Stimulated activated CD8-positive, alpha-beta memory T cell treated with anti-CD3 and anti-CD28 coated beads, Interleukin-7, amount 100 ng/mL, for 4 hours (primary cell): ENCODE data around the gene DQX1.

ENCODE experiments used
- DNase-seq, 2 donors: peaks; one replicate each; pipeline ENCODE4 v3.0.0-alpha.2; 2020; ENCODE audit warnings: low read depth in 2 of 2

DQX1 gene

DNA sequence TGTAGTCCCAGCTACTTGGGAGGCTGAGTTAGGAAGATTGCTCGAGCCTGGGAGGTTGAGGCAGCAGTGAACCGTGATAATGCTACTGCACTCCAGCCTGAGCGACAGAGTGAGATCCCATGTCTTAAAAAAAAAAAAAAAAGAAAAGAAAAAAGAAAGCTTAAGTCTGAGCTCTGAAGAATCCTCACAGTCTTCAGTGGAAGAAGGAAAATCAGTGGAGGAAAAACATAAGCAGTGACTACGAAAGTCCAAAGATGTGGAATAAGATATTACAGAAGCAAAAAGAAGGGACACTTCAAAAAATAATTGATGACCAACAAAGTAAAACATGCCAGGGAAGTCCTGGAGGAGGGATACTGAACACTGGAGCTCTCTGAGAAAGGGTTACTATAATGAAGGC, 15.8 kb downstream of the DQX1 start:
- DNase-seq, result no peak

DNA sequence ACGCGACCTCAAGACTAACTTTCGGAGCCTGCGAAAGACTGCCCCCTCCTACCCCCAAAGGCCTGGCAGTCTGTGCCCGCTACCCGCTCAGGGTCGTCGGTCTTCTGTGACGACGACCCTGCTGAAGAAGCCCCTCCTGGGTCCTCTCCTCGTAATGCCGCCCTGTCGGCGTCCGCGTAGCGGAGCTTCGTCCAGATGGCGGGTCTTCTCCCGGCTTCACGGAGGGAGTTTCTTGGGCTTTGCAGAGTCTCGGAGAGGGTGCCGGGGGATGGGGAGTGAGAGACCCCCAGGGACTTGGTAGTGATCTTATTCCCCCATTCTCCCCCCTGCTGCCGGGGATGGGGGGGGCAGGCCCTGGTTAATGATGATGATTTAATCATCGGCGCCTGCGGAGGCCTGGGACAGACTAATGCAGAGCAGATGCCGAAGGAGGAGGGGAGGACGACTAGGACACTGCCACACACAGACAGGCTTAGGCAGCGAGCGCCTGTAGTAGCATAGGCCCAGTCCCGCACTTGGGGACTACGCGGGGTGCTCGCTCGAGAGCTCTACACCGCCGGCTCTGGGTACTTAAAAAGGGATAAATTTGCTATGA, 18.0 kb downstream of the DQX1 start:
- no peak for DNase-seq

DNA sequence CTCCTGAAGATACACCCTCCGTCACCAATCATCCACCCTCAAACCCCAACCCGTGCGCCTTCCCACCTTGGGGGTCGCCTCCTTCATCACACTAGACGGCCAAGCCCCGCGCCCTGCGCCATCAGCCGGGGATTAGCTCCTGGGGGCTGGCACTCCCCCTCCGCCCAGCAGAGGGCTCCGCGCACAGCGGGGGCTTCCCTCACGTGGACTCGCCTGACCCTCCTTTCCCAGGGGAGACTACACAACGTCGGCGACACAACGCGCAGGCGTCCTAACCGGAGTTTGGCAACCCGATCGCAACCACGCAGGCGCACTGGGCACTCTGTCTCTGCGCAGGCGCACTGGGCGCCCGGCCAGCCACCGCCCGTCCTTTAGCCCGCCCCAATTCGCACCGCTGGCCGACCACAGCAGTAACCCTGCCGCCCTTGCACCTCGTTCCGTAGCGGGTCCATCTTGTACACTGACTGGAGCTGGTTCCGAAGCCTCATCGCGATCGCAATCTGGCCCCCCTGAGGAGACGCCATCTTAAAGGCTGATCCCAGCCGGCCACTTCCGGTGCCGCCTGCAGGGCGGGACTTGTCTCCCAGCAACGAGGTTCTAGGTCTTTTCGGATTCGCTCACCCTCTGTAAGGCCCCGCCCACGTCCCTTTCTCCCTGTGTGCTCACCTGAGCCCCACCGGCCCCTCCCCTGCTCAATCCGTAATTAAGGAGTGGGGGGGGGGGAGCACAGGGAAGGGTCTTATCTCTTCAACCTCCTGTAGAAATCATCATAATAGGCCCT, 18.7 kb downstream of the DQX1 start, which contains the start of gene PCGF1:
PCGF1 (minus strand) TSS at position 551 of the 781 bp plus-strand sequence; CDS start at position 524, 27 bp downstream.
- DNase-seq, result peak; percentile 98

GRCh38 chr2:74505448-74506246, 20.4 kb downstream of the DQX1 start:
- DNase-seq, result no peak

- no peak for DNase-seq
Observed at GRCh38 chr2:74504591-74504990, 21.4 kb downstream of the DQX1 start.

- DNase-seq, result no peak
Observed at GRCh38 chr2:74503506-74504475, 22.2 kb downstream of the DQX1 start.

GRCh38 chr2:74502720-74503505, 23.1 kb downstream of the DQX1 start:
- peak in 1 of 2 donors; percentile 46 for DNase-seq

- no peak for DNase-seq
Observed at GRCh38 chr2:74502147-74502719, 23.8 kb downstream of the DQX1 start.

DNA sequence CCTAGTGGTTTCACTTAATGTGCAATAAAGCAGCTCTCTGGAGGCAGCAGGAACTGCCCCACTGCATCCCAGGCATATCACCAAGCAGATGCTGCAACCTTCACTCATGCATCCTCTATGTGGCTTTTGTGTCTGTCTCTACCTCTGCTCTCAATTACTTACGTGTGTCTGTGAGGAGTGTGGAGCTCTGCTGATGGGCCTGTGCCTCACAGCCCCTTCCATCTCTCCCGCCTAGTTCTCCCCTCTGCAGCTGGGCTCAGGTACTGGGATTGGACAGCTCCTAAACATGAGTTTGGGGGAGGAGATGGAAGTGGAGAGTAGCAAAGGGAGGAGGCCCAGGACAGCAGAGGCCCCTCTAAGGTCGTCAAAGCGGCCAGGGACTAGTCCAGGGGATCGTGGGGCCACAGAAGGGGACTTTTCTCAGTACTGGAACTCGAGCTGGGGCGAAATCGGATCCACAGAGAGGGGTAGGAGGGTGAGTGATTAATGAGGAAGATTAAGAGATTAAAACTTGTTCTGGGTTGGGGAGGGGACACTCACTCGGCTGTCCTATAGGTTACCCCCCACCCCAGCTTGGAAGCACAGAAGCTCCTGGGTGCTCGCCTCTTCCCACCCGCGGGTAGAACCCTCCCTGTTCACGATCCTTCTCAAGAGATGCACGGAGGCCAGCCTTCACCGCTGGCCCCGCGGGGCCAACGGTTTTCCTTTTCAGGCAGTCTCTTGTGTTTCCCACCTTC, 24.5 kb downstream of the DQX1 start:
- DNase-seq, result no peak

DNA sequence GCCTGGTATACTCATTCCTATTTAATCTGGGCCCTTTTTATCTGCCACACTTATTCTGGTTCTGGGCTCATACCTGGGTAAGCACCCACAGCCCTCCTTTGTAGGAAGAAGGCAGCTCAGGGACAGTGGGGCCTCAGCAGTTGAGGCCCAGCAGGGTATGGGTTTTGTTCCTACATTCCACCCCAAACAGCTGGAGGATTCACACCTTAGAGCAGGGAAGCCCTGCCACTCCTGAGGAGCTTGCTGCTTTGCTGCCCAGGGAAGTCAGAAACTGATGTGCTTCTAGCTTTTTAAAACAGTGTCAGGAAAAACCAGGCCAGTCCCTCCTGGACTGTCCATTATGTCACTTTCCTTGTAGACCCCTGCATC, 25.5 kb downstream of the DQX1 start:
- no peak for DNase-seq

DNA sequence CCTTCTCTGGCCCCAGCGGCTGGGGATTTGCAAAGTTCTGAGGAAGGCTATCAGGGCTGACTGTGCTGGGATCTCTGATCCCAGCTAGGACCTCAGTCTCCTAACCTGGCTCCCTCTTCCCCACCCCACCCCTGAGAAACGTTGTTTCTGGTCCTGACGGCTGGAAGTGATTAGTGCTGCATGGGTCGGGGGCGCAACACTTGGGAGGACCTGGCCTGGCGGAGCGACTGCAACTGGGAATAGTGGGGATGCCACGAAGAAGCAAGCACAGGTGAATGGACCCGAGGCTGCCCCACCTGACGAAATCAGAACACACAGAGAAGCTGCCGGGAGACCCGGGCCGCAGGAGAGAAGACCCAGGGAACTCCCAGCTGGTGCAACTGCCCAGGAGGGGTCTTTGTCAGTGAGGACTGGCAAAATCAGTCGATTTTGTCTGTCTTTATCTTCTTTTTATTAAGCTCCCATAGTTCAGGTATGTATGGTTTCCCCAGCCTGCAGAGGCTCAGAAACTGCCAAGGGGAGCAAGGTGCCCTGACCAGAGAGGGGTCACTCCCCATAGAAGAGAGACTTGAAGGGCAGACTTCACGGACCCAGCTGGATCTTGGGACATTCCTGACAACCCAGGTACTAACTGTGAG, 26.0 kb downstream of the DQX1 start:
- no peak for DNase-seq

GRCh38 chr2:74499267-74499939, 26.6 kb downstream of the DQX1 start, which contains the start of gene LBX2:
LBX2 (minus strand) TSS chr2:74499603; CDS start chr2:74499537, 66 bp downstream.
- DNase-seq, result no peak

DNA sequence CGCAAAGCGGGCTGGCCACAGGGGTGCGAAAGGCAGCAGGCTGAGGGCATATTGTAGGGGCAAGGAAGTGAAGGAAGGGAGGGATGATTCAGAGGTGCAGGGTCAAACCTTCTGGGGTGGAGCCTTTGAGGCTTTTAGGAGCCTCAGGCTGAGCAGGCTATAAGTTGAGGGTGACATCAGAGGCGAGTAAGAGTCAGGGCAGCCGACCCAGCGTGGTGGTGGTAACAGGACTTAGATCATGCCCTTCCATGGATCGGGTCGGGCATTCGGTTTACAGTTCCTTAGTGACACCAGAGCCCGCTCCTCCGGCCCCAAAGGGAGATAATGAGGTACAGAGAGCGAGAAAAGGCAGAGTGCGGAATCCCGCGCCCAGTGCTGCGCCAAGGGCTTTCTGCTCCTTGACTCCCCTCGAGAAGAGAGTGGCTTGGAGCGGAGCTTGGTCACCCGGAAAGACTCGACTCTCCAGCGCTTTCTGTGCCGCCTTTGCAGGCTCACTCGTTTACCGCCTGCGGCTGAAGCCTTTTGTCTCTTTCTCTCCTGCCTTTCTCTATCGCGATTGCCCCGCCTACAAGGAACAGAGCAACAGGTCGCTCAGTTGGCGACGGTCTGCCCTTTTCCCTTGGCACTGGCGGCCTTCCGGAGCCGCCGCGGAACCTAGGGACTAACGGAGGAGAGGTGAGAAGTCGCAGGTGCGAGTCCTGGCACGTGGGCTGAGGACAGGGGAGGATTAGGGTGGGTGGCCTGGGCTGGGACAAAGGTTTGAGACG, 27.3 kb downstream of the DQX1 start:
- no peak for DNase-seq

GRCh38 chr2:74497777-74498499, 28.1 kb downstream of the DQX1 start:
- DNase-seq, result no peak

- DNase-seq, result no peak
Observed at GRCh38 chr2:74496997-74497776, 28.8 kb downstream of the DQX1 start.

GRCh38 chr2:74495440-74495839, 30.6 kb downstream of the DQX1 start:
- no peak for DNase-seq
